LoVo (cell line): ENCODE measurements around the gene TNIP3.
"Not testable (repeated sequence)": the region's sequence is repeated elsewhere in the genome, so short reads cannot be mapped to it uniquely, and the experiment has no call there.

Experiments
- DNase-seq: peaks from one replicate; pipeline ENCODE4 v3.0.0-alpha.2; 2016; ENCODE audit warnings: low spot score

TNIP3 gene

DNA sequence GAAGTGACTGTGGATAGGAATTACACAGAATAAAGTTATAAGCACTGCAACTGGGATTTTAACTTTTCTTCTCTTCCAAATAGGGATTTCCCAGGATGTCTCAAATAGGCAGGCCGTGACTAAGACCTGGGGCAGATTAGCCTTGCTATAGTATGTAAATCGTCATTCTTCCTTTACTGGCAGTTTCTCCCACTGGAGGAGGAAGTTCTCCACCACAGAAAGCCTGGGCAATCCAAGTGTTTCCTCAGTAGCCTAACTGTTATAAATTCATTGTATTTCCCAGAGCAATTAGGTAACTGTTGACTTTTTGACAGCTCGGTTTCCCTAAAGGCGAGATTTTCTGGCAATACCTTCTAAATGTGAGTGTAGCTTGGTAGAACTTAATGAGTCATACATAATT lies at the start of gene TNIP3:
Gene TNIP3 (minus strand): TSS at position 31 of the 400 bp plus-strand sequence. CDS start 196 bp downstream, outside the sequence.
- no peak for DNase-seq

DNA sequence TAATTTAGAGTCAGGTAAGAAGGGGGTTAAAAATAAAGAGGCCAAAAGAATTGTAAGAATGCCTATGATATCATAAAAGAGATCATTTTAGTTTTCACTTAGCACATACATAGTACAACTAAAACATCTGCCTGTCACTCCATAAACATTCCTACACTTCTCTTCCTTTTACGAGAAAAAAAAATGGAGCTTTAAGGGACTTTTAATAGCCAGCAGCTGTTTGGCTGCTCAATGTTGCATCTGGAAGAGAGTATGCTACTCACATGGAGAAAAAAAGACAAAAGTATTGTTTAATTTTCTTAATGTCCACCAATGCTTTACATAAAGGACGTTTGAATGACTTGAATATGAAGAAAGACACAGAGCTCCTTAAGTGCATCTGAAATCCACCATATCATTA lies 48.7 kb upstream of the TNIP3 start:
- no peak for DNase-seq

DNA sequence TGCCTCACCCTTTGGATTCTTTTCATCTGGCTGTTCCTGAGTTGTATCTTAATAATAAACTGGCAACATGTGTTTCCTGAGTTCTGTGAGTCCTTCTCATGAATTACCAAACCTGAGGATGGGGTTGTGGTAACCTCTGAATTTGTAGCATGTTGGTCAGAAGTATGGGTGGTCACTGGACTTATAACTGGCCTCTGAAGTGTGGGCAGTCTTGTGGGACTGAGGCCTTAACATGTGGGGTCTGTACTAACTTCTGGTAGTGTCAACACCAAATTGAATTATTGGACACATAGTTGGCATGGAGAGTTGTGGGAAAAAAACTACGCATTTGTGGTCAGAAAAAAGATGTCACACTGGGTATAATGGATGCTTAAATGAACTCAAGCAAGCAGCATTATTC lies 45.0 kb upstream of the TNIP3 start:
- DNase-seq, result no peak

- DNase-seq, result peak; percentile 6
Observed at GRCh38 chr4:121208244-121209007, 44.3 kb upstream of the TNIP3 start.

- not testable (repeated sequence) for DNase-seq
Observed at GRCh38 chr4:121205777-121206176, 41.7 kb upstream of the TNIP3 start.

DNA sequence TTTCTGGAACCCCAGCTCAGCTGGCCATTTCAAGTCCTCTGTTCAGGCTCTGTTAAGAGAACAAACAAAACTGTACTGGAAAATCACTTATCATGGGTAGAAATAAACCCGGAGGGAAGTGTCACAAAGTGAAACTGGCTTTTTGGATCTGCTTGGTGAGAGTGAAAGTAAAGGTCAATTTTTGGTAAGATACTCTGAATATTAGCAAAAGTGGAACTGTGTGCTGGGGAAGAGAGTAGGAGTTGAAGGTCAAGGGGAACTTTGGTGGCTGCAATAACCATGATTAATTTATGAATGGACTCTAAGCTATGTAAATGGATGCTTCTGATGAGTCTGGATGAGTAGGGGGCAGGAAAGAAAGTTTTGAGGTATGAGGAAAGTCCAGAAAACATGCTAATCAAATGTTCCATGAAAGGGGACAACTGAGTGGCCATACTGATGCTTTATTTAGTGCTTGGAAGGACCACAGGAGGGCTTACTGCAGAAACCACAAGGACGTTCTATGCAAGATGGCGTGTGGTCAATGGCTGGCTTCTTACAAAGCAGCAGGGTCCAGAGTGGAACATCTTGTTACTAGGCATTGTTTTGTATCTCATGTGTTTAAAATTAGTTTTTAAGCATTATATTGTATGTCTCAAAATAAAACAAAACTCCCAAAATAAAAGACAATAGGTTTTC lies 36.8 kb upstream of the TNIP3 start:
- DNase-seq, result no peak

DNA sequence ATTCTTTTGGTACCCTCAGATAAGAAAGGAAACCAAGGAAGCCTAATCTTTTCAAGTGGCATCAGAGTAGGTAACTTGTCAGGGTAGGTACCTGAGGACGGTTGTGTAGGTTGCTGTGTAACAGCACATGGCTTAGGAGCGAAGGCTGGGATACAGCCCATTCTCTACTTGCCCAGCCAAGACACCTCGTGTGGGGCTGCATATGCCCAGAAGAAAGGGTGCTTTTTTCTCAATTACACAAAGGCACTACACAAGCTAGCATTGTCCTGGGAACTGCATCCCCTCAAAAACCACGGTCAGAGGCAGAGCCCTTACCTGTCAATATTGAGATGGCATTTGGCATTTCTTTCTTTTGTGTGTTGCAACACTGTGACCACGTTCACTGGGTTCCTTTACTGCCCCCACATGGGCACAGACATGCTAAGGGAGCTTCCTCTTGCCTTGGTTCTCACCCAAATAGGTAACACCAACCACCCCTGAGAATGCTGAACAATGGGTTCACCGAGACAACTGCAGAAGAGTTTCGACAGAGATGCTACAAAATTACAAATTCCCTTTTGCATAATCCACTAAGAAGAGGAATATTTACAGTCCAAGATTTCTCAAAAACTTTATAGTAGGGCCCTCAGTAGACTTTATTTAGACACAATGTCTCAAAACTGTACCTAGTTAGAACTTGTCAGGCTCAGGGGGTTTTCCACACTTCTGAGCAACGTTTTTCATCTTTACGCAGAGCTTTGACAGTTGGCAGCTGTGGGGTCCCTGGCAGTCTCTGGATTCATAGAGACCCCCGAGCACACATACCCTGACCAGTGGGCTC lies 35.8 kb upstream of the TNIP3 start:
- DNase-seq, result no peak

DNA sequence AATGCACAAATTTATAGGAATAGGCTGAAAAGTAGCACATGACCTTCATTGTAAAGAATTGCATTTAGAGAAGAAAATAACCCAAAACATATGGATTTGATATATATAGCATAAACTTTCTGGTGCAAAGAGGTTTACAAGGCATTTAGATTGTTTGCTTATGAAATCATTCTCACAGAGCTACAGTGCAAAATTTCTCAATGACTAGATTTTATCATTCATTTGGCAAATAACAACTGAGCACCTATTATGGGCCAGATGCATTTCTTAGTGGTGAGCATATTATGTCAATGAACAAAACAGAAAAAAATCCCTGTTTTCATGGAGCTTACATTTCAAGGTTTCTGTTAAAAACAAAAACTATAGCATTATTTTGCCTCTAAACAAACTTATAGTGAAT lies 34.1 kb upstream of the TNIP3 start:
- DNase-seq, result no peak

DNA sequence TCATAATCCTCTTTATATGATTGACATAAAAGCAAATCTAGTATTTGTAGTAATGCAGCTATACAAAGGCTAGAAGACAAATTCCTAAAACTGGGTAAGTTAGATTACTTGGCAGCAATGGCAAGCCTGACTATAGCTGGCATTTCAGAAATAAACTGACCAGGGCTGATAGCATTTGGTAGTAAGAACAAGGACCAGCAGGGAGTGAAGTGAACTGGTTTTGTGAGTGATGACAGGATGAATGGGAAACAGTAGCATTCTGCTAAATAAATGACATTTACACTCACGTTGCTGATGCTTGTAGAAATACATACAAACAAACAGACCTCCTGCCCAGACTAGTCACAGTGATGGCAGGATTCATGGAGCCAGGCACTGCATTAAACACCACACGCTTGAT lies 31.5 kb upstream of the TNIP3 start:
- DNase-seq, result no peak

GRCh38 chr4:121192480-121192879 lies 28.4 kb upstream of the TNIP3 start:
- DNase-seq, result peak; percentile 51

- DNase-seq, result no peak
Observed at GRCh38 chr4:121192013-121192412, 27.9 kb upstream of the TNIP3 start.

GRCh38 chr4:121191361-121191760 lies 27.2 kb upstream of the TNIP3 start:
- DNase-seq, result no peak

- no peak for DNase-seq
Observed at GRCh38 chr4:121190389-121190788, 26.3 kb upstream of the TNIP3 start.

DNA sequence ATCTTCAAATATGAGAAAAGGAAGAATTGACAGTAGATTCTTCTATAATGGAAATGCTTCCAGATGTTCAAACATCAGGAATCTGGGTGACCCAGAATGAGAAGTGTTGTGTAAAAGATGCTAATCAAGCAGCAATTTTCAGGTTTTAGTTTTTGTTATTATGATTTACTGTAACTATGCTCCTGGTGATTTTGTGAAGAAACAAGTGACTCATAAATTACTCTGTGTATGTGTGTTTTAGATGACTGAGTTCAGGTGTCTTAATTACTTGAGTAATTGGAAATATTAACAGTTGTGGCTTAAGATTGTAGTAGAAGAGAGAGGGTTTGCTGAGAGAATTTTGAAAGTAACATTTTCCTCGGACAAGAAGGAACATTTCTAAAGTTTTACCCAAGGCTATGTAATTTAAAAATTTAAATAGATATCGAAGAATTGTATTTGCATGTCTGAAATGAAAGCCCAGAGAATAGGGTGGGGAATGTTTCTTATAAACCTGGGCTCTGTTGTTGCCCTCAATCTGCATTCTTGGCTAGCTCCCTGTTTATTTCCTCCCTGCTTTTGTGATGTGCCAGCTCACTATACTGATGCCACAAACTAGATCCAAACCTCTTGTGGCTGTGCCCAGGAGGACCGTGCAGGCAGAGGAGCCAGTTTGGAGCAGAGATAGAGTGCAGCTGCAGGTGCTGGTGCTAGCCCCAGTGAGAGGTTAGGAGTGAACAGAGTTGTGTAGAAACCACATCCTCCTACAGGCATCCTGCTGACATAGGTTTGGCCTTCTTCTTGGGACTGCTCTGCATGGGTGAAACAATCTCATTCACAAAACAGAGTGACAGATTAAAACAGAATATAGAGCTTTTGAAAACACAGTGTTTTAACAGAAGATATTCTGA lies 25.4 kb upstream of the TNIP3 start:
- no peak for DNase-seq

- no peak for DNase-seq
Observed at GRCh38 chr4:121187206-121187605, 23.1 kb upstream of the TNIP3 start.

- no peak for DNase-seq
Observed at GRCh38 chr4:121185960-121186359, 21.8 kb upstream of the TNIP3 start.

GRCh38 chr4:121183989-121184388 lies 19.9 kb upstream of the TNIP3 start:
- DNase-seq, result no peak

GRCh38 chr4:121183361-121183760 lies 19.2 kb upstream of the TNIP3 start:
- no peak for DNase-seq

GRCh38 chr4:121182296-121182695 lies 18.2 kb upstream of the TNIP3 start:
- DNase-seq, result peak; percentile 38

DNA sequence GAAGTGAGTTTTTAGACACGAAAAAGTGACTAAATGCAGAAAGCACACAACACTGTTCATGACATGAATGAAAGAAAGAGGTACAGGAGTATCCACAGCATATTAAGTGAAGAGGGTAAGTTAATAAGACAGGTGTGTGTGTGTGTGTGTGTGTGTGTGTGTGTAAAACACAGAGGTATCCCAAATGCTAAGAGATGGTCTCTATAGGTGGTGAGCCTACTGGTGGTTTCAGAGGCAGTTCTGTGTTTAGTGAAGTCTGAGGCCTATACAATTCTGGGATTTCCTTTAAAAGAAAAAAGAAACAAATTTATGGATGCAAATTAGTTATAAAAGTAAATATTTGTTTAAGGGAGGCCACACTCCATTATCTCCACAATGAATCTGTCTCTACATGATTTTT lies 17.4 kb upstream of the TNIP3 start:
- DNase-seq, result no peak

GRCh38 chr4:121180558-121180957 lies 16.4 kb upstream of the TNIP3 start:
- DNase-seq, result no peak
